ENCODE data around the gene STIM2. TPM values are rescaled to one million over a fixed set of nuclear protein-coding genes. Genes with fewer than 3 reads are reported as not detected.

Gene STIM2
- total RNA-seq, 1 donor from 2014 or later = 54.0 TPM

GRCh38 chr4:26837993-26838842 is 22.4 kb upstream of the STIM2 start:
- no peak for DNase-seq (ENCODE audit: low spot score)

- DNase-seq (ENCODE audit: low spot score) = no peak
Measured at GRCh38 chr4:26839016-26839415, 21.6 kb upstream of the STIM2 start.

GRCh38 chr4:26839534-26839951 is 21.1 kb upstream of the STIM2 start:
- no peak for DNase-seq (ENCODE audit: low spot score)

GRCh38 chr4:26840786-26841185 is 19.9 kb upstream of the STIM2 start:
- DNase-seq (ENCODE audit: low spot score) = no peak

- no peak for DNase-seq (ENCODE audit: low spot score)
Measured at GRCh38 chr4:26842911-26843310, 17.7 kb upstream of the STIM2 start.

GRCh38 chr4:26850528-26850927 is 10.1 kb upstream of the STIM2 start:
- DNase-seq (ENCODE audit: low spot score) = no peak

GRCh38 chr4:26851129-26851528 is 9.5 kb upstream of the STIM2 start:
- no peak for DNase-seq (ENCODE audit: low spot score)

- no peak for DNase-seq (ENCODE audit: low spot score)
Measured at GRCh38 chr4:26854701-26855100, 5.9 kb upstream of the STIM2 start.

GRCh38 chr4:26856906-26857277 is 3.7 kb upstream of the STIM2 start:
- DNase-seq (ENCODE audit: low spot score) = no peak

GRCh38 chr4:26857278-26858034 is 3.2 kb upstream of the STIM2 start:
- DNase-seq (ENCODE audit: low spot score) = peak; percentile 91

- no peak for DNase-seq (ENCODE audit: low spot score)
Measured at GRCh38 chr4:26858035-26858918, 2.4 kb upstream of the STIM2 start.

- no peak for DNase-seq (ENCODE audit: low spot score)
Measured at GRCh38 chr4:26858947-26859401, 1.7 kb upstream of the STIM2 start.

GRCh38 chr4:26859762-26860156 is 882 bp upstream of the STIM2 start:
- no peak for DNase-seq (ENCODE audit: low spot score)

- peak; percentile 28 for DNase-seq (ENCODE audit: low spot score)
Measured at GRCh38 chr4:26860922-26861433, 337 bp downstream of the STIM2 start.

GRCh38 chr4:26861434-26862186 is 969 bp downstream of the STIM2 start:
- peak; percentile 70 for DNase-seq (ENCODE audit: low spot score)

GRCh38 chr4:26862381-26862915 is 1.8 kb downstream of the STIM2 start:
- no peak for DNase-seq (ENCODE audit: low spot score)

GRCh38 chr4:26863512-26863911 is 2.9 kb downstream of the STIM2 start:
- no peak for DNase-seq (ENCODE audit: low spot score)

- DNase-seq (ENCODE audit: low spot score) = no peak
Measured at GRCh38 chr4:26864899-26865298, 4.3 kb downstream of the STIM2 start.

GRCh38 chr4:26866203-26866602 is 5.6 kb downstream of the STIM2 start:
- DNase-seq (ENCODE audit: low spot score) = no peak

- DNase-seq (ENCODE audit: low spot score) = no peak
Measured at GRCh38 chr4:26866781-26867180, 6.1 kb downstream of the STIM2 start.
